ACC112 (cell line): ENCODE measurements around the gene ATAD5.

Experiments used
- H2AFZ ChIP-seq: fragments of 200-600 bp; sonication (generic); one replicate; pipeline ENCODE4 v1.6.0; 2017; ENCODE audit warnings: antibody characterized with exemption, low read length; ENCODE audit not compliant: unreplicated experiment
- H3K27ac ChIP-seq: fragments of 200-600 bp; sonication (generic); 2 replicates; pipeline ENCODE4 v1.5.1; 2014; ENCODE audit warnings: low read depth, mild to moderate bottlenecking, antibody characterized with exemption, low read length, moderate library complexity
- H3K27me3 ChIP-seq: fragments of 200-600 bp; sonication (generic); 2 replicates; pipeline ENCODE4 v1.6.1; 2014; ENCODE audit warnings: mild to moderate bottlenecking, antibody characterized with exemption, low read length, moderate library complexity, mixed read lengths; ENCODE audit not compliant: insufficient read depth
- H3K36me3 ChIP-seq: fragments of 200-600 bp; sonication (generic); 2 replicates; pipeline ENCODE4 v1.6.1; 2016; ENCODE audit warnings: mild to moderate bottlenecking, antibody characterized with exemption, low read length, moderate library complexity, mixed read lengths; ENCODE audit not compliant: insufficient read depth
- H3K4me1 ChIP-seq: fragments of 200-600 bp; sonication (generic); one replicate; pipeline ENCODE4 v1.6.1; 2016; ENCODE audit warnings: low read length, mixed read lengths; ENCODE audit not compliant: insufficient read depth, unreplicated experiment, control insufficient read depth
- H3K4me3 ChIP-seq: fragments of 200-600 bp; sonication (generic); 2 replicates; pipeline ENCODE4 v1.5.1; 2014; ENCODE audit warnings: mild to moderate bottlenecking, low read depth, low read length
- H3K79me2 ChIP-seq: fragments of 200-600 bp; sonication (generic); one replicate; pipeline ENCODE4 v1.6.0; 2016; ENCODE audit warnings: low read length; ENCODE audit not compliant: control insufficient read depth, unreplicated experiment, insufficient read depth

Gene ATAD5

DNA sequence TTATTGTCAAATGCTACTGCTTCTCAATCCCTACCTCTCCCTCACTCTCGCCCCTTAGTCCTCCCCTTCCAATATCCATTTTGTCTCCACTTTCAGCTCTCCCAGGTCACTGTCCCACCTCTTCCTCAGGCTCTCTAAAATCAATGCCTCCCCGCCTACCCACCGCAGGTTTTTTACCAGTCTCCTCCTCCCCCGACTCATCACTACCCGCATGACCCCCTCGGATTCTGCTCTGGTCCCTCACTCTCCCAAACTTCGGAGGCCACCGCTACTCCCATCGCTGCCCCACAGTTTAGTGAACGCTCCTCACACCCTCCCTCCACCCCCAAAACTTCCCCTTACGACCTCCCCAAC, 7.8 kb upstream of the ATAD5 start:
- Histone ChIP-seq H3K4me1 (peaks cover 10% of the 10 kb centered on the region), H3K79me2 (peaks cover 50% of the 10 kb centered on the region), H3K4me3 (peak overlapping the region; percentile 90), H3K36me3 (no peaks in the 10 kb centered on the region), H2AFZ (peak overlapping the region; percentile 90), H3K27me3 (no peaks in the 10 kb centered on the region), H3K27ac (0 out of 2 replicates have a peak overlapping the region, but pooled peaks have one; percentile 24)

DNA sequence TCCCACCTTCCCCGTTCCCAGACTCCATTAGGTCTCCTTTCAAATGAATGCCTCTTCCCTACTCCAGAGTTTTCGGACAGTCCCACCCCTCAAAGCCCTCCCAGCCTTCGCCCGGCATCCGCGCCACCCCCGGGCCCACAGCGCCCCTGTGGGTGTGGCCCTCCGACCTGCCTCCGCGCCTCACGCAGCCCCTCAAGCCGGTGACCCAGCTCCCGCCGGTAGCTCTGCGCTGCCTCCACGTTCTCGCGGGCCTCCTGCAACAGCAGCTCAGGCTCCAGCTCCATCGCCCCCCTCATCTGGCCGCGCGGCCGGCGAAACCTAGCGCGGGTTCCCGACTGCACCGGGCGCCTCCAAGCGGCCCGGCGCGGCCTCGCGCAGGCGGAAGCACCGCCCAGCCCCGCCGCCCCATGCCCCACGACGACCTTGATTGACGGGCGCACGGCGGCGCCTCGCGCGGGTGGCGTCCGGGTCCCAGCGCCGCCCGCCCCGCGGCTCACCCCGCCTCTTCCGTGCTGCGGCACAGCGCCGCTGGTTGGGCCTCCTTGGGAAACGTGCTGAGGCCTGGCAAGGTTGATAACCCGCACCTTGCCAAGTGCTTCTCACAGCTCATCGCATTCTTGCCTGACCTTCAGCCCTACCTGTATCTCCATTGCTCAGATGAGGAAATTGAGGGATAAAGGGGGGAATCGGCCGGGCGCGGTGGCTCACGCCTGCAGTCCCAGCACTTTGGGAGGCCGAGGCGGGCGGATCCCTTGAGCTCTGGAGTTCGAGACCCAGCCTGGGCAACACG, 7.2 kb upstream of the ATAD5 start, which contains the start of gene CRLF3:
Gene CRLF3, minus strand, starts transcription at position 337 of the 790 bp plus-strand sequence. Its CDS starts 41 bp downstream, at position 296.
- Histone ChIP-seq H3K4me3 (peak within 1 kb of the TSS; percentile 90), H3K27me3 (no peaks in the 10 kb centered on the region), H3K27ac (0 out of 2 replicates have a peak within 1 kb of the TSS, but pooled peaks have one; percentile 24), H2AFZ (peak within 1 kb of the TSS; percentile 98), H3K4me1 (peaks cover 10% of the 10 kb centered on the region), H3K79me2 (peaks cover 44% of the 10 kb centered on the region), H3K36me3 (no peaks in the 10 kb centered on the region)

DNA sequence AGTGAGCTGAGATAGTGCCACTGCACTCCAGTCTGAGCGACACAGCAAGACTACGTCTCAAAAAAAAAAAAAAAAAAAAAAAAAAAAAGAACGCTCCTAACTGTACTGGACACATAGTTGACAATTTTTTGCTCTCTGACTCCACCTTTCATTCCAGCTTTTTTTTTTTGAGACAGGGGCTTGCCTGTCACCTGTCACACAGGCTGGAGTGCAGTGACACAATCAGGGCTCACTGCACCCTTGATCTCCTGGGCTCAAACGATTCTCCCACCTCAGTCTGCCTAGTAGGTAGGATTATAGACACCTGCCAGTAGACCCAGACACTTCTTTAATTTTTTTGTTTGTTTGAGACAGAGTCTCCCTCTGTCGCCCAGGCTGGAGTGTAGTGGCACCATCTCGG, 4.7 kb upstream of the ATAD5 start:
- Histone ChIP-seq H2AFZ (no peak overlapping the region), H3K27ac (no peak overlapping the region), H3K27me3 (no peaks in the 10 kb centered on the region), H3K79me2 (peaks cover 24% of the 10 kb centered on the region), H3K36me3 (no peaks in the 10 kb centered on the region), H3K4me1 (peaks cover 9% of the 10 kb centered on the region), H3K4me3 (no peak overlapping the region)

DNA sequence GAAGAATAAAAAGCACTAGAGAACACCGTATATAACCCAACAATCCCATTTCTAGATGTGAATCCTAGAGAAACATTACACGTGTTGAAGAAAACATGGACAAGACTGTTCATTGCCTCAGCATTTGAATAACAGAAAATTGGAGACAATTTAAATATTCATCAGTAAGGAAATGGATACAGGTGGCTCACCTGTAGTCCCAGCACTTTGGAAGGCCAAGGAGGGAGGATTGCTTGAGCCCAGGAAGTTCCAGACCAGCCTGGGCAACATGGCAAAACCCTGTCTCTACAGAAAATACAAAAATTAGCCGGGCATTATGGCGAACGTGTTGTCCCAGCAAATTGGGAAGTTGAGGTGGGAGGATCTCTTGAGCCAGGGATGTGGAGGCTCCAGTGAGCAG, 2.7 kb upstream of the ATAD5 start:
- Histone ChIP-seq H3K79me2 (peaks cover 20% of the 10 kb centered on the region), H3K27me3 (no peaks in the 10 kb centered on the region), H3K4me3 (no peak overlapping the region), H3K4me1 (peaks cover 5% of the 10 kb centered on the region), H3K36me3 (no peaks in the 10 kb centered on the region), H3K27ac (no peak overlapping the region), H2AFZ (no peak overlapping the region)

GRCh38 chr17:30831257-30831656, 509 bp upstream of the ATAD5 start:
- Histone ChIP-seq H3K27ac (peak overlapping the region; percentile 40), H3K79me2 (peaks cover 26% of the 10 kb centered on the region), H3K27me3 (no peaks in the 10 kb centered on the region), H3K4me3 (peak overlapping the region; percentile 89), H2AFZ (peak overlapping the region; percentile 91), H3K36me3 (no peaks in the 10 kb centered on the region), H3K4me1 (peaks cover 5% of the 10 kb centered on the region)

DNA sequence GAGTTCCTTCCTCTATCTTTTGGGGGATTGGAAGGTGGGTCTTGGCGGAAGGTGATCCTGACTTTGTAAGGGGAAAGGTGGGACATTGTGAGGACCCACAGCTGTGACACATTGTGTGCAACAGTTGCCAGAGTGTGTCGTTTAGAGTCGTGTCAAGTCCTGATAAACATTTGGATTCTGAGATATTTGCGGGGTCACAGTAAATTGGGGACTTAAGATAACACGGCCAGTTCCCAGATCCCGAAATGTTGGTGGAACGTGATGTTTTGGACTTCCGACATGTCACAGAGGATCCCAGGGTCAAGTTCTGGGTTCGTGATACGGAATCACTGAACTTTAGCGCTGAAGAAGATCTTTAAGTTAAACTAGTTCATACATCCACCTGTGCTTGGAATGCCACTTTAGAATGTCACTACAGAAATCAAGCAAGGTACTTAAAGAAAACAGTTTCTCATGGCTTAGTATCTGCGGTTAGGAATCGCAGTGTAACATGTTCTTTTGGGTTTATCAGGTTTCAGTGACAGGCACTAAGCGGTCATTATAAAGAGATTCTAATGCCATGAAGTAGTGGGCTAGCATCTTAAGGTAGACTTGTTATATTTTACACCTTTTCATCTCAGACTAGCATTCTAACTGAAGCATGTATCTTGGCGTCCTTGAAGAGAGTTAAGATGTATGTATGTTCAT, 815 bp downstream of the ATAD5 start:
- H3K4me3 ChIP-seq: peak overlapping the region; percentile 89
- no peaks in the 10 kb centered on the region for H3K27me3 ChIP-seq
- H3K27ac ChIP-seq: peak overlapping the region; percentile 35; the same call in 1 of the 2 replicates
- H2AFZ ChIP-seq: peak overlapping the region; percentile 62
- H3K4me1 ChIP-seq: peaks cover 5% of the 10 kb centered on the region
- H3K79me2 ChIP-seq: peaks cover 26% of the 10 kb centered on the region
- 0 out of 2 replicates have a peak, but pooled peaks cover 2% of the 10 kb centered on the region for H3K36me3 ChIP-seq

DNA sequence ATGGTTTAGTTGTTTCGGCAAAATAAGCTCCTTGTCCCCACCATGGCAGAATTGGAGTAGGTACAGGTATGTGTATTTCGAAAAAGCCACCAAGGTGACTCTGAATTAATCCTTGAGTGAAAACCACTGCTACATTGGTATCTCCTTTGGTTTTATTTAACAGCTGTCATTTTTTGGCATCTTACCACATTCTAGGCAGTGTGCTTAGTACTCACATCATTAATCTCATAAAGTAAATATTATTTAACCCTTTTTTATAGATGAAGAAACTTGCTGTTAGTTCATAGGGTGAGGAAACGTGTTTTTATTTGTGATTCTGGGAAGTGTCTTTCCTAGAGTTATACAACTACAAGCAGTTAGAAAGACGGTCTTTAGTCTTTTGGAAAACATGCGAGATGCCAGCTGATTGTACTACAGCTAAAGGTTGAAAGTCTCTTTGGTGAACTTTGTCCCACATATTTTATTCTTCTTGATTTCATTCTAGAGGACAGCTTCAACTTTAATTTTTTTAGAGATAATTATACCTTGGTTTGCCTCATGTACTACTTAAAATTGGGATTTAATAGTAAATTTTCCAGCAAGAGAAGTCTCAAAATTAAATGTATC, 6.5 kb downstream of the ATAD5 start:
- no peak overlapping the region for H3K27ac ChIP-seq
- H3K4me3 ChIP-seq: no peak overlapping the region
- H2AFZ ChIP-seq: no peak overlapping the region
- H3K4me1 ChIP-seq: peaks cover 2% of the 10 kb centered on the region
- H3K27me3 ChIP-seq: no peaks in the 10 kb centered on the region
- peaks cover 11% of the 10 kb centered on the region for H3K79me2 ChIP-seq
- peaks cover 7% of the 10 kb centered on the region; the same call in 1 of the 2 replicates for H3K36me3 ChIP-seq

DNA sequence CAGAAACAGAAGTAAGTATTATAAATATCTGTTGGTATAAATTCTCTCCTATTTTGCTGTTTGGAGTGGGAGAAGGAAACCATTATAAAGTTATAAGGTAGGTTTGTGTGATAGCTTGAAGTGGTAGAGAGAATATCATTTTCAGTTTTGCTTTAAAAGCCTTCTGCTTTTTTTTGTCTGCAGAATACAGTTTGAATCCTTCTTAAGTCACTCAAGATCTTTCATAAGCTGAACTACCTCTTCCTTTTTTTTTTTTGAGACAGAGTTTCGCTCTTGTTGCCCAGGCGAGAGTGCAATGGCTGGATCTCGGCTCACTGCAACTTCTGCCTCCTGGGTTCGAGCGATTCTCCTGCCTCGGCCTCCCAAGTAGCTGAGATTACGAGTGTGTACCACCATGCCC, 9.0 kb downstream of the ATAD5 start:
- no peaks in the 10 kb centered on the region for H3K79me2 ChIP-seq
- H3K4me1 ChIP-seq: no peaks in the 10 kb centered on the region
- no peaks in the 10 kb centered on the region for H3K27me3 ChIP-seq
- no peak overlapping the region for H3K4me3 ChIP-seq
- no peak overlapping the region for H3K27ac ChIP-seq
- no peak overlapping the region for H2AFZ ChIP-seq
- H3K36me3 ChIP-seq: peaks cover 14% of the 10 kb centered on the region

- no peaks in the 10 kb centered on the region for H3K27me3 ChIP-seq
- H3K36me3 ChIP-seq: peaks cover 16% of the 10 kb centered on the region; the same call in 1 of the 2 replicates
- H3K4me1 ChIP-seq: no peaks in the 10 kb centered on the region
- no peak overlapping the region for H3K4me3 ChIP-seq
- H2AFZ ChIP-seq: no peak overlapping the region
- H3K79me2 ChIP-seq: no peaks in the 10 kb centered on the region
- H3K27ac ChIP-seq: no peak overlapping the region
These were observed 16.3 kb downstream of the ATAD5 start for GRCh38 chr17:30848021-30848420.

DNA sequence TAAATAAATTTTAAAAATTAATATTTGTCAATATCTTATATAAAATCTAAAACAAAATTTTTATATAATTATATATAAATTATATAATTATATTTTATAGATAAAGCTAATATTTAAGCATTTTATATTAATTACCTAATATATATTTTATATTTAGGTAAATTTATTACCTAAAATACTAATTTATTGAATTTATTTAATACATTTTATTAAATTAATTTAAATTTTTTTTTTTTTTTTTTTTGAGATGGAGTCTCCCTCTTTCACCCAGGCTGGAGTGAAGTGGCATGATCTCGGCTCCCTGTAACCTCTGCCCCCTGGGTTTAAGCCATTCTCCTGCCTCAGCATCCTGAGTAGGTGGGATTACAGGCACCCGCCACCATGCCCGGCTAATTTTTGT, 22.4 kb downstream of the ATAD5 start:
- Histone ChIP-seq H3K79me2 (no peaks in the 10 kb centered on the region), H2AFZ (no peak overlapping the region), H3K36me3 (peaks cover 20% of the 10 kb centered on the region; the same call in 1 of the 2 replicates), H3K27me3 (no peaks in the 10 kb centered on the region), H3K27ac (no peak overlapping the region), H3K4me3 (no peak overlapping the region), H3K4me1 (no peaks in the 10 kb centered on the region)
